ENCODE measurements around the gene SMYD3.

DNA sequence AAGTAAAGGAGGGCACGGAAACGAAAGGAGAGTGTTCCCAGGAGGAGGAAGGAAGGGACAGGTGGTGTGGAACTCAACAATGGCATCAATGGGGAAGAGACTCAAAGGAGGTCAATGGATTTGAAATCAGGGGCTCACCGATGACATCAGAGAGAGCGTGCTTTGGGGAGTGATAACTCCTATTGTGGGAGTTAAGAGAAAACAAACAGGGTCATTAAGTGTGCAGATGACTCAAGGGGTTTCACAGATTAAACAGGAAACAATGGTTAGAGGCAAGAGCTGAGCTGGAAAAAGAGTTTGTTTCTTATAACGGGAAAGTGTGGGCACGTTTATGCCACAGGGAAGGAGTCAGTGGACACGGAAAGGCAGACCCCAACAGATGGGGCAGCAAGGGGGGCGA is 629.1 kb downstream of the SMYD3 start:
- TF ChIP-seq SIN3A (IDR thresholded peaks at IDR 0.05; ENCODE audit: borderline replicate concordance, insufficient read depth, low read length) = no peak
- no peak for TF ChIP-seq POLR2AphosphoS5 (IDR thresholded peaks at IDR 0.05; ENCODE audit: low read depth, low read length)
- no peak for TF ChIP-seq TAF1 (IDR thresholded peaks at IDR 0.05; ENCODE audit: borderline replicate concordance, insufficient read depth, low read length)
- TF ChIP-seq, protein P1, sequence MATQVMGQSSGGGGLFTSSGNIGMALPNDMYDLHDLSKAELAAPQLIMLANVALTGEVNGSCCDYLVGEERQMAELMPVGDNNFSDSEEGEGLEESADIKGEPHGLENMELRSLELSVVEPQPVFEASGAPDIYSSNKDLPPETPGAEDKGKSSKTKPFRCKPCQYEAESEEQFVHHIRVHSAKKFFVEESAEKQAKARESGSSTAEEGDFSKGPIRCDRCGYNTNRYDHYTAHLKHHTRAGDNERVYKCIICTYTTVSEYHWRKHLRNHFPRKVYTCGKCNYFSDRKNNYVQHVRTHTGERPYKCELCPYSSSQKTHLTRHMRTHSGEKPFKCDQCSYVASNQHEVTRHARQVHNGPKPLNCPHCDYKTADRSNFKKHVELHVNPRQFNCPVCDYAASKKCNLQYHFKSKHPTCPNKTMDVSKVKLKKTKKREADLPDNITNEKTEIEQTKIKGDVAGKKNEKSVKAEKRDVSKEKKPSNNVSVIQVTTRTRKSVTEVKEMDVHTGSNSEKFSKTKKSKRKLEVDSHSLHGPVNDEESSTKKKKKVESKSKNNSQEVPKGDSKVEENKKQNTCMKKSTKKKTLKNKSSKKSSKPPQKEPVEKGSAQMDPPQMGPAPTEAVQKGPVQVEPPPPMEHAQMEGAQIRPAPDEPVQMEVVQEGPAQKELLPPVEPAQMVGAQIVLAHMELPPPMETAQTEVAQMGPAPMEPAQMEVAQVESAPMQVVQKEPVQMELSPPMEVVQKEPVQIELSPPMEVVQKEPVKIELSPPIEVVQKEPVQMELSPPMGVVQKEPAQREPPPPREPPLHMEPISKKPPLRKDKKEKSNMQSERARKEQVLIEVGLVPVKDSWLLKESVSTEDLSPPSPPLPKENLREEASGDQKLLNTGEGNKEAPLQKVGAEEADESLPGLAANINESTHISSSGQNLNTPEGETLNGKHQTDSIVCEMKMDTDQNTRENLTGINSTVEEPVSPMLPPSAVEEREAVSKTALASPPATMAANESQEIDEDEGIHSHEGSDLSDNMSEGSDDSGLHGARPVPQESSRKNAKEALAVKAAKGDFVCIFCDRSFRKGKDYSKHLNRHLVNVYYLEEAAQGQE (IDR thresholded peaks at IDR 0.05; ENCODE audit: insufficient read depth in 1 of 2, low read depth in 2 of 2, low read length in 2 of 2) = no peak
- TF ChIP-seq FOXP2 (optimal IDR thresholded peaks at IDR 0.05; ENCODE audit: borderline replicate concordance, extremely low read depth, extremely low read length, insufficient read depth) = no peak
